Activated T-cell treated with anti-CD3 and anti-CD28 coated beads for 4 hours (primary cell): ENCODE data around the gene SMARCAD1.
A peak's percentile ranks its signal among the peaks of the same experiment; 100 is the strongest.

Experiments used
- DNase-seq: peaks from one replicate; pipeline ENCODE4 v3.0.0-alpha.2; 2020

The SMARCAD1 gene

GRCh38 chr4:94207469-94208224 is at the start of gene SMARCAD1:
TSS of gene SMARCAD1 (plus strand) at chr4:94207865. CDS start at chr4:94208395, 530 bp downstream.
- peak; percentile 86 for DNase-seq

DNA sequence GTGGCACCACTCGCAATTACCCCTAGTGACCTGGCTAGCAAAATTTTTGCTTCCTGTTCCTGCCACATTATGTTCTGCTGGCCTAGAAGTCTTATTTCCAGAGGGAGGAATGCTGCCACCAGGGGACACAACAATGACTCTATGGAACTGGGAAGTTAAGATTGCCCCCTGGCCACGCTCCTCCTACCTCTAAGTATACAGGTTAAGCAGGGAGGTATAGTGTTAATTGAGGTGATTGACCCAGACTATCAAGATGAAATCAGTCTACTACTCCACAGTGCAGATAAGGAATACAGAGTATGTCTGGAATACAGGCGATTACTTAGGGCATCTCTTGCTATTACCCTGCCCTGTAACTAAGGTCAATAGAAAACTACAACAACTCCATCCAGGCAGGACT is 48.8 kb upstream of the SMARCAD1 start:
- no peak for DNase-seq

GRCh38 chr4:94159790-94160189 is 47.9 kb upstream of the SMARCAD1 start:
- no peak for DNase-seq

DNA sequence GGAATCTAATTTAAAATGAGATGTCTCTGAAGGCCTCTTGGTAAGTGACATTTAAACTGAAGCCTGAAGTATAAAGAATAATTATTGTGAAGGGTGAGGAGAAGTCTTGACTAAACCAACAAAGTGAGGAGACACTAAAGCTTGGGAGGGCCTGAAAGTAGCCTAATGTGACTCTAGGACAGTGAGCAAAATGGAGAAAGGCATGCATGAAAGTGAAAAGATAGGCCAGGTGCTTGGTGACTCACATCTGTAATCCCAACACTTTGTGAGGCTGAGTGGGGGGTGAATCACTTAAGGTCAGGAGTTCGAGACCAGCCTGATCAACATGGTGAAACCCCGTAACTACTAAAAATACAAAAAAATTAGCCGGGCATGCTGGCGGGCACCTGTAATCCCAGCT is 46.9 kb upstream of the SMARCAD1 start:
- no peak for DNase-seq

- DNase-seq, result no peak
Observed at GRCh38 chr4:94165256-94165655, 42.4 kb upstream of the SMARCAD1 start.

DNA sequence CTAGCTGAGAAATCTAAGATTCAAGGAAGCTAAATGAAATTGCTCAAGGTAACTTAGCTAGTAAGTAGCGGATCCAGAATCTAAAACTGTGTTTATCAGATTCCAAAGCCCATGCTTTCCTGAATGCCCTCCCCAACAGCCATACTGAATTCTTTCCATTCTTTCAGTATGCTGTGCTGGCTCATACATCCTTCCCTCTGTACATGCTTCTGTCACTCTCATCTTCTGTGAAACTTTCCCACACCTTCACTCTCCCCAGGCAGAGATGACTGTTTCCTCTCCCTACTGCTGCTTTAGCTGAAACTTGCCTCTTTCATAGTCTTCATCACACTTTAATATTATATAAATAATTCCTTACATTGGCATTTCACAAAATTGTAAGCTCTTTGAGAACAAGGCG is 39.3 kb upstream of the SMARCAD1 start:
- DNase-seq, result no peak

GRCh38 chr4:94169803-94170372 is 37.8 kb upstream of the SMARCAD1 start:
- no peak for DNase-seq

DNA sequence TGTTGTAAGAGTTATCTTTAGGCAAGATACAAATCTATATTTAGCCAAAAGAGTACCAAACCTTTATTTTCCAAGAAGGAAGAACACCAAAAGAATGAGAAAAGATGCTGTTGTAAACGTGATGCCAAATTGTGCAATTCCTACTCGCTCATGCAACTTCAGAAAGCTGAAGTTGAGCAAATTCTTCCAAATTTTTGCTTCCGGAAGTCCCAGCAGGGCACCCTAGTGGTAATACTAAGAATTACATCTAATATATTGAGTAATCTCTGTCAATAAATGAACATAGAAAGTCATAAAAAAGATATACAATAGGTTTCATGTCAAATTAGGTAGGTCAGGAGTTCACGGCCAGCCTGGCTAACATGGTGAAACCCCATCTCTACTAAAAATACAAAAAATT is 36.0 kb upstream of the SMARCAD1 start:
- no peak for DNase-seq

GRCh38 chr4:94175553-94176261 is 32.0 kb upstream of the SMARCAD1 start:
- no peak for DNase-seq

- no peak for DNase-seq
Observed at GRCh38 chr4:94177822-94178221, 29.8 kb upstream of the SMARCAD1 start.

DNA sequence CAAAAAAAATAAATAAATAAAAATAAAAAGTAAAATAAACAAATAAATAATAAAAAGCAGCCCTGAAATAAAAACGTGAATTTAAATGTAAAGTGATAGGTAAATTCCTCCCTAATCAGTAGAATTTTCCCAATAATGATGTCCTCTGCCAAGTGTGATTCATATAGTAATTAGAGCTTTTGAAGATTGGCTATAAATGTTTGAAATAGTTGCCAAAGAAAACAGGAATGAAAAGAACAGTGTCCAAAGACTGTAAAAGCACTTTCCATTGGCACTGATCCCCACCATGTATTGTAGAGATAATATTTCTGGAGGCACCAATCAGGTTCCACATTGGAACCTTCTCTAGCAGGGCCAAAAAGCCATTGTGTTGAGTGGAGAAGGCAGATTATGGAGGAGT is 25.9 kb upstream of the SMARCAD1 start:
- DNase-seq, result no peak

DNA sequence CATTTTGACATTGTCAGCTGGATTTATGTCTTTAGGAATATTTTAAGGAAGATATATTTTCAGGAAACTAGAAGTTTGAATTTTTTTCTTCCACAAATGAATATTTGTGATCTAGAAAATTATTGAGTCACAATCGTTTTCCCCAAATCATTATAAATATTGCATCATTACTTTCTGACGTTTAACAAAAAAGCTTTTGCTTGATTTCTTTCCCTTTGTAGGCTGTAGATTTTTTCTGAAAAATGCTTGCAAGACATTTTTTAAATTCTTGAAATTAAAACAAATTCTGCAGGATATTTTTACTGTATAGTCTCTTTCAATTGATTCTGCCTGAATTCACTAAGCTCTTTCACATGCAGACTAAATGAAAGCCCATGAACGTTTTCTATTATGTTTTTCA is 4.9 kb upstream of the SMARCAD1 start:
- no peak for DNase-seq

DNA sequence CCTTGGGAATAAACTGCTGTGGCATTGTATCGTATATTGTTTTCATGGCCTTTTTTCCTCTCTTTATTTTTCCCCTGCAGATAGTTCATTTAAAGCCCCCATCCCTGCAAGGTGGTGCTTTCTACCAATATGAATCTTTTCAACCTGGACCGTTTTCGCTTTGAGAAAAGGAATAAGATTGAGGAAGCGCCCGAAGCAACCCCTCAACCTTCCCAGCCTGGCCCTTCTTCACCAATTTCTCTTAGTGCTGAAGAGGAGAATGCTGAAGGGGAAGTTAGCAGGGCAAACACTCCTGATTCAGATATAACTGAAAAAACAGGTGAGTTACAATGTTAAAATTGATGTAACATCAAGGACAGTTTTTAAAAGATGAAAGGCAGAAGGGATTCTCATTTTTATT is 601 bp downstream of the SMARCAD1 start:
- DNase-seq, result no peak

DNA sequence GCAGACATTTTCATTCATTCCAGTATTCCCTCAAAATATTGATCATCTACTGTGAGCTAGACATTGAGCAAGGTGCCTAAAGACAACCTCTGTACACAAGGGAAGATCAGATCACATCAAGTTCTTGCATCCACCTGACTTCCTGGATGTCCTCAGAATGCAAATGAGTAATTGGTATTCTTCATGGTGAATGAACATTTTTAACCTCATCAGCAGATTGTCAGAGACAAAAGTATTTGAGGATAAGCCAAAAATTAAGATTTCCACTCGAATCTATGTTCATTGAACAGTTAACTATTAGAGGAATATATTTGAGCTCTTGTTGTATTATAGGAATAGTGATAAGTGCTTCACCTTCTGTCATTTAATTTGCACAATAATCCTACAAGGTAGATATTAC is 1.3 kb downstream of the SMARCAD1 start:
- DNase-seq, result no peak

GRCh38 chr4:94211861-94212260 is 4.2 kb downstream of the SMARCAD1 start:
- DNase-seq, result no peak

- DNase-seq, result no peak
Observed at GRCh38 chr4:94214703-94215319, 7.1 kb downstream of the SMARCAD1 start.

- DNase-seq, result no peak
Observed at GRCh38 chr4:94216394-94216793, 8.7 kb downstream of the SMARCAD1 start.

DNA sequence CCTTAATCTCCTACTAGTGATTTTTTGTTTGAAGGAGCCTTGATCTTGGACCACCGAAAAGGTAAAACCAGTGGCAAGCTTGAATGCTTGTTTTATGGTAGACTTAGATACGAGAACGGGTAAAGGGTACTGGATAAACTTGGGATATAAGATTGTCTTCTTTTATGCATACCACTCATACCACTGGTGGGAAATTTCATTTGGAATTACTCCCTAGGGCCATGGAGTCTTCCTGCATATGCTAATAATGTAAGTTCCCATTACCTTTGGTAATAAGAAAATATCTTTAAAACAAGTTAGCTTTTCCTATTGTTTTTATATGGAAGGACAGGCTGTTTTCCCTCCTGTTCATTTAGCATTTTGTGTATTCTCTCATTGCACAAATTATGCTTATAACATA is 11.7 kb downstream of the SMARCAD1 start:
- no peak for DNase-seq

DNA sequence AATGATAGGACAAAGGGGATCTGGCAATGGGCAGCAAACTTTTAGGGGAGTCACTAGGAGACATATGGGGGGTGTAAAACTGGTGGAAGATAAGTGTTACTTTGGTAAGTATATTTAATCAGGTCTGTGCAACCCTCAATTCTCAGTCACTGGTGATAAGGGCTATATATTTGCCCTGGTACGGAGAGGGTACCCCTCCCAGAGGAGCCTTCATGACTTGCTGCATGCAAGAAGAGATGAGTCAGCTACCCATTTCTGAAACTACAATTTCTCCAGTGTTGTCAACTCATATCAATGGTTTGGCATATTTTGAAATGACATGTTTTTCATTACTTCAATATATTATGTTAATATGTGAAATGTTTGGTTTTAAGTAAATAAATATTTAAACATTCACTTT is 14.3 kb downstream of the SMARCAD1 start:
- DNase-seq, result no peak

GRCh38 chr4:94225449-94225848 is 17.8 kb downstream of the SMARCAD1 start:
- no peak for DNase-seq

DNA sequence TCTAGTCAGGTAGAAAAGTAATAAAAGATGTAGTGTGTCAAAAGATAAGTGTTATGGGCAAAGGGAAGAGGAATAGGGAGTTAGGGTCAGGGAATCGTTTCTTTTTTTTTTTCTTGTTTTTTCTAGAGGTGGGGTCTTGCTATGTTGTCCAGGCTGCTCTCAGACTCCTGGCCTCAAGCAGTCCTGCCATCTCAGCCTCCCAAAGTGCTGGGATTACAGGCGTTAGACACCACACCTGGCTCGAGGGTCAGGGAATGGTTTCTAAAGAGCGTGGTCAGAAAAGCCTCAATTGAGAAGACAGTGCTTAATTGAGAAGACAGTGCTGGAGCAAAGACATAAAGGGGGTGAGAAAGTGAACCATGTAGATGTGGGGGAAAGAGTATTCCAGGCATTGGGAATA is 19.1 kb downstream of the SMARCAD1 start:
- no peak for DNase-seq

DNA sequence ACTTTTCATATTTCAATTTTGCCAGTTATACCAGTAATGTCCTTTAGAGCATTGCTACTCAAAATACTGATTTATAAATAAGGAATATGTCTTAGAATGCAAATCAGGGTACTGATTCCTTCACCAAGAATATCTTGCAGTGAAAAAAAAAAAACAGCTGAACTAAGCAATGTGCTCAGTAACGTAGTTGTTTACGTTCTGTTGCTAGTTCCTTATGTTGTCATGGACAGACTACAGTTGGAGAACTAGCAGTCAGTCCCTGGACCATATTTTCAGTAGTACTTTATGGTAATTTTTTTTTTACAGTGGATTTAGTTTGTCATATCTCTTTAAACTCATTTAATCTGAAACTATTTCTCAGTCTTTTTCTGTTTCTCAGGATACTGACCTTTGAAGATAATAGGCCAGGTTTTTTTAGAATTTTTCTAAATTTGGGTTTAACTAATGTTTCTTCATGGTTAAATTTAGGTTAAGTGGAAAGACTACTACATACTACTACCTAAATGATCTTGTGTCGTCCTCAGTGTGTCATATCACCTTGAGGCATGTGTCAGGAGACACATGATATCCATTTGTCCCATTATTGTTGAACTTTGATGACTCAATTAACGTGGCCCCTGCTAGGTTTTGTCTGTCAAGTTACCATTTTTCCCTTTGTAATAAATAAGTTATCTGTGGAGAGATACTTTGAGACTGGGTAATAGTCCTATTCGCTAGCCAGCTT is 21.0 kb downstream of the SMARCAD1 start:
- DNase-seq, result no peak

GRCh38 chr4:94232519-94232918 is 24.9 kb downstream of the SMARCAD1 start:
- DNase-seq, result no peak
